H1 (cell line): Measurements from ENCODE around the gene KLK12. TPM values are rescaled to one million over a fixed set of nuclear protein-coding genes. Genes with fewer than 3 reads are reported as not detected.

Experiments
- CTCF ChIA-PET: fragments of 300-600 bp; sonication (Branson Sonifier 250); formaldehyde crosslinking; loops from one replicate; lab custom pipeline; 2021; ENCODE audit not compliant: partially characterized antibody; lab: Charles Lee
- POLR2A ChIA-PET: fragments of 300-600 bp; sonication (Branson Sonifier 250); formaldehyde crosslinking; loops from one replicate; lab custom pipeline; 2021; ENCODE audit warnings: inconsistent platforms; ENCODE audit not compliant: partially characterized antibody; lab: Charles Lee
- DNase-seq, 2 experiments: peaks; one replicate each; pipeline versions ENCODE4 v3.0.0 to v3.0.0-alpha.2; 2010 to 2022; ENCODE audit warnings: low spot score in 2 of 2, low read depth in 1 of 2, mixed read lengths in 1 of 2
- FAIRE-seq: peaks from 2 replicates; lab custom pipeline; 2011; peaks lifted over from hg19 to GRCh38; lab: Jason Lieb, UNC
- H2AFZ ChIP-seq: 2 replicates; pipeline ENCODE4 v1.8.1; 2012; ENCODE audit warnings: low read length, inconsistent platforms
- H2AK5ac ChIP-seq: 2 replicates; pipeline ENCODE4 v1.6.1; 2013; ENCODE audit warnings: low read depth, low read length
- H2BK120ac ChIP-seq: replicated peaks from 2 replicates; pipeline ENCODE3; 2013; ENCODE audit warnings: low read depth, low read length, inconsistent platforms
- H2BK12ac ChIP-seq: 2 replicates; pipeline ENCODE4 v1.6.1; 2013; ENCODE audit warnings: low read depth, low read length
- H2BK15ac ChIP-seq: 2 replicates; pipeline ENCODE4 v1.6.1; 2013; ENCODE audit warnings: low read length
- H2BK20ac ChIP-seq: 2 replicates; pipeline ENCODE4 v1.6.1; 2013; ENCODE audit warnings: low read length
- H2BK5ac ChIP-seq: 2 replicates; pipeline ENCODE4 v1.6.1; 2013; ENCODE audit warnings: low read depth, low read length
- H3K14ac ChIP-seq: 2 replicates; pipeline ENCODE4 v1.6.1; 2013; ENCODE audit warnings: inconsistent platforms; ENCODE audit not compliant: insufficient read length
- H3K18ac ChIP-seq: 2 replicates; pipeline ENCODE4 v1.6.1; 2013; ENCODE audit warnings: low read length; ENCODE audit errors: extremely low read depth
- H3K23ac ChIP-seq: 2 replicates; pipeline ENCODE4 v1.6.1; 2013; ENCODE audit warnings: inconsistent platforms; ENCODE audit not compliant: insufficient read length
- H3K23me2 ChIP-seq: 2 replicates; pipeline ENCODE4 v1.6.1; 2013; ENCODE audit warnings: low read depth, low read length
- H3K27ac ChIP-seq: 2 replicates; pipeline ENCODE4 v1.6.1; 2011; ENCODE audit warnings: low read depth, low read length, inconsistent platforms
- H3K27me3 ChIP-seq, 4 experiments: replicated peaks in 1 of 4; 1 replicate in 1 of 4; 2 replicates in 3 of 4; pipeline versions ENCODE4 v1.6.1 to v1.8.1; 2011 to 2013; ENCODE audit warnings: low read length in 3 of 4, mild to moderate bottlenecking in 3 of 4, inconsistent platforms in 2 of 4, mixed read lengths in 2 of 4, moderate library complexity in 1 of 4; ENCODE audit not compliant: control insufficient read depth in 3 of 4, insufficient read depth in 3 of 4; ENCODE audit errors: extremely low read depth in 1 of 4
- H3K36me3 ChIP-seq, 4 experiments: 2 replicates each; pipeline versions ENCODE4 v1.6.1 to v1.8.1; 2011 to 2013; ENCODE audit warnings: mild to moderate bottlenecking in 4 of 4, low read length in 3 of 4, moderate library complexity in 2 of 4, control low read depth in 1 of 4, inconsistent platforms in 1 of 4; ENCODE audit not compliant: insufficient read depth in 4 of 4, control insufficient read depth in 2 of 4
- H3K4ac ChIP-seq: replicated peaks from 2 replicates; pipeline ENCODE3; 2013; ENCODE audit warnings: low read length, low read depth, mixed read lengths, inconsistent platforms; ENCODE audit not compliant: insufficient read length
- H3K4me1 ChIP-seq, 4 experiments: replicated peaks in 1 of 4; 1 replicate in 1 of 4; 2 replicates in 3 of 4; pipeline versions ENCODE4 v1.6.1 to v1.8.1; 2011 to 2013; ENCODE audit warnings: low read length in 3 of 4, inconsistent platforms in 2 of 4, mixed read lengths in 1 of 4; ENCODE audit not compliant: insufficient read depth in 4 of 4, control insufficient read depth in 3 of 4
- H3K4me2 ChIP-seq, 2 experiments: 2 replicates each; pipeline versions ENCODE4 v1.6.1 to v1.8.1; 2011 to 2013; ENCODE audit warnings: low read depth in 2 of 2, low read length in 2 of 2, control low read depth in 1 of 2, inconsistent platforms in 1 of 2, mild to moderate bottlenecking in 1 of 2; ENCODE audit not compliant: insufficient read depth in 1 of 2
- H3K4me3 ChIP-seq, 4 experiments: fragments of 200-600, 300-600 bp in 1 of 4; sonication (generic), shearing (Covaris generic), sonication (Bioruptor Twin) in 1 of 4; 2 replicates each; pipeline versions ENCODE4 v1.5.1 to v1.8.1; 2011 to 2016; ENCODE audit warnings: low read length in 4 of 4, low read depth in 3 of 4, control low read depth in 2 of 4, inconsistent platforms in 2 of 4, mild to moderate bottlenecking in 2 of 4, mixed read lengths in 1 of 4, moderate library complexity in 1 of 4; ENCODE audit not compliant: insufficient read depth in 2 of 4; ENCODE audit errors: extremely low read depth in 1 of 4
- H3K56ac ChIP-seq: replicated peaks from 2 replicates; pipeline ENCODE3; 2013; ENCODE audit warnings: low read depth, mild to moderate bottlenecking, mixed read lengths, low read length, inconsistent platforms; ENCODE audit not compliant: insufficient read length
- H3K79me1 ChIP-seq: 2 replicates; pipeline ENCODE4 v1.6.1; 2013; ENCODE audit warnings: low read depth, low read length, control low read depth
- H3K79me2 ChIP-seq, 2 experiments: 2 replicates each; pipeline versions ENCODE4 v1.6.1 to v1.8.1; 2012 to 2013; ENCODE audit warnings: low read length in 2 of 2, mild to moderate bottlenecking in 2 of 2, inconsistent platforms in 1 of 2; ENCODE audit not compliant: insufficient read depth in 2 of 2, control insufficient read depth in 1 of 2
- H3K9ac ChIP-seq, 4 experiments: replicated peaks in 1 of 4; 1 replicate in 1 of 4; 2 replicates in 3 of 4; pipeline versions ENCODE4 v1.6.1 to v1.8.1; 2011 to 2013; ENCODE audit warnings: low read depth in 3 of 4, low read length in 3 of 4, control low read depth in 2 of 4, mild to moderate bottlenecking in 2 of 4, moderate library complexity in 2 of 4, inconsistent platforms in 1 of 4; ENCODE audit errors: extremely low read depth in 1 of 4
- H3K9me3 ChIP-seq, 2 experiments: 2 replicates each; pipeline versions ENCODE4 v1.6.1 to v1.8.1; 2012 to 2013; ENCODE audit warnings: mild to moderate bottlenecking in 2 of 2, moderate library complexity in 2 of 2, control low read depth in 1 of 2, inconsistent platforms in 1 of 2, low read depth in 1 of 2, low read length in 1 of 2, mixed read lengths in 1 of 2; ENCODE audit not compliant: insufficient read depth in 2 of 2
- H4K20me1 ChIP-seq, 2 experiments: replicated peaks in 1 of 2; 2 replicates each; pipeline versions ENCODE3 to v1.8.1; 2011 to 2013; ENCODE audit warnings: inconsistent platforms in 2 of 2, low read length in 2 of 2, mild to moderate bottlenecking in 1 of 2; ENCODE audit not compliant: insufficient read depth in 2 of 2, control insufficient read depth in 1 of 2
- H4K5ac ChIP-seq: 2 replicates; pipeline ENCODE4 v1.6.1; 2013; ENCODE audit warnings: low read length, low read depth, mixed read lengths, inconsistent platforms; ENCODE audit not compliant: insufficient read length
- H4K8ac ChIP-seq: 2 replicates; pipeline ENCODE4 v1.8.0; 2013; ENCODE audit warnings: mild to moderate bottlenecking, moderate library complexity, low read length, inconsistent platforms; ENCODE audit not compliant: insufficient read depth; ENCODE audit errors: extremely low read depth
- H4K91ac ChIP-seq: replicated peaks from 2 replicates; pipeline ENCODE3; 2013; ENCODE audit warnings: low read length, mixed read lengths, inconsistent platforms; ENCODE audit not compliant: insufficient read length
- ASH2L ChIP-seq: fragments of 200-600, 300-600 bp; sonication (generic); IDR thresholded peaks from one replicate; pipeline ENCODE4 v1.7.1; 2017; ENCODE audit warnings: low read length
- BACH1 ChIP-seq: IDR thresholded peaks from 2 replicates; pipeline ENCODE4 v1.6.1; 2012; ENCODE audit warnings: low read length, improper control_type of control experiment
- KDM1A ChIP-seq: fragments of 200-600, 300-600 bp; sonication (generic); IDR thresholded peaks from 2 replicates; pipeline ENCODE4 v1.7.1; 2016; ENCODE audit warnings: mild to moderate bottlenecking, low read length, borderline replicate concordance
- NRF1 ChIP-seq: IDR thresholded peaks from 2 replicates; pipeline ENCODE4 v1.6.1; 2011; ENCODE audit warnings: mild to moderate bottlenecking, low read depth, low read length, improper control_type of control experiment
- RAD21 ChIP-seq, 2 experiments: IDR thresholded peaks in 1 of 2; conservative IDR thresholded peaks in 1 of 2; 2 replicates each; pipeline ENCODE4 v1.6.1; 2011; ENCODE audit warnings: low read depth in 2 of 2, low read length in 2 of 2, improper control_type of control experiment in 1 of 2, inconsistent platforms in 1 of 2, mild to moderate bottlenecking in 1 of 2, moderate library complexity in 1 of 2
- RXRA ChIP-seq: IDR thresholded peaks from 2 replicates; pipeline ENCODE4 v1.6.1; 2011; ENCODE audit warnings: low read depth, mild to moderate bottlenecking, low read length, moderate library complexity; ENCODE audit not compliant: insufficient read depth
- TAF1 ChIP-seq: IDR thresholded peaks from 2 replicates; pipeline ENCODE4 v1.6.1; 2011; ENCODE audit warnings: mild to moderate bottlenecking, low read depth, low read length
- YY1 ChIP-seq: IDR thresholded peaks from 2 replicates; pipeline ENCODE4 v1.6.1; 2011; ENCODE audit warnings: low read depth, mild to moderate bottlenecking, low read length
- whole genome bisulfite sequencing, 2 experiments: shearing (Covaris generic) in 1 of 2; methylation state at CpG; one replicate each; pipeline versions ENCODE4 v1.1.6 to v1.1.7; 2013 to 2015; ENCODE audit warnings: low lambda C conversion rate in 2 of 2, mixed read lengths in 2 of 2, inconsistent platforms in 1 of 2, low coverage in 1 of 2, missing lambda C conversion rate in 1 of 2; ENCODE audit not compliant: insufficient replicate concordance in 2 of 2, insufficient coverage in 1 of 2, insufficient read length in 1 of 2; ENCODE audit errors: extremely low coverage in 1 of 2, missing lambda C conversion rate in 1 of 2; 5-methylcytosine and 5-hydroxymethylcytosine counted together
- polyA plus RNA-seq, 7 experiments: library from polyadenylated mRNA; depleted of rRNA in 3 of 7; stranded (reverse) in 5 of 7; unstranded in 2 of 7; fragments of >200 nt in 5 of 7; fragments of 200-250 nt in 2 of 7; gene quantifications; 1 replicate in 5 of 7; 2 replicates in 1 of 7; 4 replicates in 1 of 7; pipeline versions ENCODE4 v1.2.1 to v1.2.3, GENCODE V29; 2011 to 2013; ENCODE audit warnings: missing spikeins in 2 of 7, mixed read lengths in 2 of 7
- total RNA-seq: library from RNA; stranded (reverse); fragmentation: NEBNext Ultra II Directional; extraction: Animal tissue kit (Norgen Biotek cat#: 25700); gene quantifications from 2 replicates; pipeline ENCODE4 v1.2.1, GENCODE V29; 2021

The KLK12 gene
- total and polyA plus RNA-seq, 2 of the 8 experiments (the other 6 are each of a cell fraction or from before 2014, with no cell fraction given) = 0.24 TPM; not detected in 1

DNA sequence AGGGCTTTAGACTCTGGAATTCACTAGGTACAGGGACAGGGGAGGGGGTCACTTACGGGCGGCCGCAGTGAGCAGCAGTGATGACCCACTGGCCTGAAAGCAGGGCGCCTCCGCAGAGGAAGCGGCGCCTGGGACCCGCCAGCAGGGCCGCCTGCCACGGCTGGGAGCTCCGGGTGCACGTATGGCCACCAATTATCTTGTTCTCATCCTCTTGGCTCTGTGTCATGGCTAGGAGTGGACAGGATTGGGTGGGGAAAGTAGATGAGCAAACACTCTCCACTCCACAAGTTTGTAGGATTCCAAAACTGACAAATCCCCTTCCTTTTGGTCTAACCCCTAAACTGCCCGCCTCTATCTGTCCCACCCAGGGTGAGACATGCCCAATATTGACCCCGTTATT lies 46.7 kb upstream of the KLK12 start:
- no peak for TF ChIP-seq ASH2L
- TF ChIP-seq RXRA = no peak
- TF ChIP-seq BACH1 = no peak
- TF ChIP-seq KDM1A = no peak
- TF ChIP-seq TAF1 = no peak
- no peak for TF ChIP-seq NRF1
- TF ChIP-seq RAD21 (IDR thresholded peaks at IDR 0.05 in 1 of 2, conservative IDR thresholded peaks at IDR 0.05 in 1 of 2; ENCODE audit: low read depth in 2 of 2, low read length in 2 of 2) = no peak
- no peak for TF ChIP-seq YY1
- TF ChIP-seq, all 59 proteins: peak for 0
- Histone ChIP-seq H3K23me2 (no peaks in the 10 kb centered on the region), H4K91ac (no peak overlapping the region), H3K56ac (no peak overlapping the region), H2BK120ac (no peak overlapping the region), H3K9me3 (no peaks in the 10 kb centered on the region), H3K14ac (no peak overlapping the region), H2BK12ac (no peak overlapping the region), H3K4me1 (peaks cover 0 to 5% (median 3%) of the 10 kb centered on the region in 4 experiments; a peak in 4 of 7 replicates), H3K27me3 (no peaks in the 10 kb centered on the region), H2BK5ac (no peak overlapping the region), H3K4me3 (no peak overlapping the region), H3K27ac (no peak overlapping the region), H2BK15ac (no peak overlapping the region), H4K5ac (no peak overlapping the region), H3K79me2 (no peaks in the 10 kb centered on the region), H3K18ac (no peak overlapping the region), H4K20me1 (no peaks in the 10 kb centered on the region), H3K9ac (no peak overlapping the region), H2AK5ac (no peak overlapping the region), H2AFZ (no peak overlapping the region), H3K4me2 (no peak overlapping the region), H3K79me1 (no peaks in the 10 kb centered on the region), H3K4ac (no peak overlapping the region), H3K23ac (no peak overlapping the region), H4K8ac (no peak overlapping the region), H2BK20ac (no peak overlapping the region), H3K36me3 (no peaks in the 10 kb centered on the region)
- no peak for DNase-seq
- FAIRE-seq = no peak
- ChIA-PET POLR2A (no interaction called here), CTCF (interaction anchor here (1.0 to 3.1 kb wide), 4 partner anchors 14 to 61 kb away, joined by 3 to 19 read pairs (median 5); no protein-coding TSS in a partner anchor)
- 85% methylated on average over 14 of the region's 14 CpGs; no CpG with 5 or more reads in 1 of the 2 experiments for WGBS, 2 experiments
